Bronchial epithelial cell (primary cell): Measurements from ENCODE around the gene MLPH. TPM values are rescaled to one million over a fixed set of nuclear protein-coding genes. Genes with fewer than 3 reads are reported as not detected.

Source experiments
- DNase-seq: peaks from one replicate; pipeline ENCODE4 v3.0.0-alpha.2; 2010; ENCODE audit warnings: low read depth
- FAIRE-seq: peaks from 2 replicates; lab custom pipeline; 2011; peaks lifted over from hg19 to GRCh38; lab: Jason Lieb, UNC
- H3K27me3 ChIP-seq: 2 replicates; pipeline ENCODE4 v1.5.1; 2011; ENCODE audit warnings: low read length; ENCODE audit not compliant: control insufficient read depth, insufficient read depth
- H3K36me3 ChIP-seq: 2 replicates; pipeline ENCODE4 v1.5.1; 2011; ENCODE audit warnings: low read length; ENCODE audit not compliant: control insufficient read depth, insufficient read depth
- H3K4me3 ChIP-seq: 2 replicates; pipeline ENCODE4 v1.5.1; 2011; ENCODE audit warnings: mild to moderate bottlenecking, low read depth, low read length, control low read depth
- total RNA-seq: library from RNA; depleted of rRNA; stranded (reverse); fragments of >200 nt; gene quantifications from 2 replicates; pipeline ENCODE4 v1.2.1, GENCODE V29; 2014
- TF ChIP-seq, protein P1 (sequence below): IDR thresholded peaks from 2 replicates; pipeline ENCODE4 v1.5.1; 2011; ENCODE audit warnings: mild to moderate bottlenecking, moderate library complexity, low read length, control low read depth, inconsistent platforms; ENCODE audit not compliant: insufficient read depth, severe bottlenecking

The MLPH gene
- total RNA-seq, 1 donor from 2014 or later = 6.6 TPM

GRCh38 chr2:237511885-237512405 lies 24.9 kb downstream of the MLPH start:
- peaks cover 2% of the 10 kb centered on the region for H3K36me3 ChIP-seq
- no peak for FAIRE-seq

DNA sequence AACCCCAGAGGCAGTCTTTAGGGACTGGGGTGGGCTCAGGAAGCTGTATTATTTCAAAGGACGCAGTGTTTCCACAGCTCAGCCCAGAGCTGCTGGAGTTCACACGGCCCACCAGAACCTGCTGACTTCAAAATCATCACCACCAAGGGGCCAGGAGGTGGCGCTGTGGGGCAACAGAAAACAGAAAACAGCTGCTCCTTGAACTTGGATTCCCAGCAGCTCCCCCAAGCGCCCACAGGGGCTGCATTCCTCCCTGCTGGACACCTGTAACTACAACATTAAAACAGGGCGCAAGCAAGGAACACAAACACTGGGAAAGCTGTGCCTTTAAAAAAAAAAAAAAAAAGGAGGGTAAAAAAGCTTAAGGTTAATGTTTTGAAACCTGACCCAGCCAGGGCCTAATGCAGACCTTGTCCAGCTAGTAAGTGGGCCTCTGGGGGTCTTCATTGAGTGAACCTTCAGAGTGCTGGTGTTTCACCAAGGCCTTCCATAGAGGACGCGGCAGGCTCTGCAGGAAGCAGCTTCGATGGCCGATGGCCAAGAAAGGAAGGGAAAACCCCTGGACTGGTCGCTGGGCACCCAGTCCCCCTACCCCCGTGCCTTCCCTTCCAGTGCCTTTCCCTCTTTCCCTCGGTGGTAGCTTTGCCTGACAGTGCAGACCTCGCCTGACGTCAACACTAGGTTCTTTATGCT lies 25.9 kb downstream of the MLPH start:
- no peaks in the 10 kb centered on the region for H3K27me3 ChIP-seq
- DNase-seq (peak; percentile 72), FAIRE-seq (no peak)
- H3K4me3 ChIP-seq = no peak overlapping the region
- H3K36me3 ChIP-seq = peaks cover 2% of the 10 kb centered on the region
- TF ChIP-seq, protein P1, sequence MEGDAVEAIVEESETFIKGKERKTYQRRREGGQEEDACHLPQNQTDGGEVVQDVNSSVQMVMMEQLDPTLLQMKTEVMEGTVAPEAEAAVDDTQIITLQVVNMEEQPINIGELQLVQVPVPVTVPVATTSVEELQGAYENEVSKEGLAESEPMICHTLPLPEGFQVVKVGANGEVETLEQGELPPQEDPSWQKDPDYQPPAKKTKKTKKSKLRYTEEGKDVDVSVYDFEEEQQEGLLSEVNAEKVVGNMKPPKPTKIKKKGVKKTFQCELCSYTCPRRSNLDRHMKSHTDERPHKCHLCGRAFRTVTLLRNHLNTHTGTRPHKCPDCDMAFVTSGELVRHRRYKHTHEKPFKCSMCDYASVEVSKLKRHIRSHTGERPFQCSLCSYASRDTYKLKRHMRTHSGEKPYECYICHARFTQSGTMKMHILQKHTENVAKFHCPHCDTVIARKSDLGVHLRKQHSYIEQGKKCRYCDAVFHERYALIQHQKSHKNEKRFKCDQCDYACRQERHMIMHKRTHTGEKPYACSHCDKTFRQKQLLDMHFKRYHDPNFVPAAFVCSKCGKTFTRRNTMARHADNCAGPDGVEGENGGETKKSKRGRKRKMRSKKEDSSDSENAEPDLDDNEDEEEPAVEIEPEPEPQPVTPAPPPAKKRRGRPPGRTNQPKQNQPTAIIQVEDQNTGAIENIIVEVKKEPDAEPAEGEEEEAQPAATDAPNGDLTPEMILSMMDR = peak; percentile 93

More at GRCh38 chr2:237511885-237512405, 24.9 kb downstream of the MLPH start:
- TF ChIP-seq, protein P1 = no peak
- Histone ChIP-seq H3K4me3 (no peak overlapping the region), H3K27me3 (no peaks in the 10 kb centered on the region)
- no peak for DNase-seq

DNA sequence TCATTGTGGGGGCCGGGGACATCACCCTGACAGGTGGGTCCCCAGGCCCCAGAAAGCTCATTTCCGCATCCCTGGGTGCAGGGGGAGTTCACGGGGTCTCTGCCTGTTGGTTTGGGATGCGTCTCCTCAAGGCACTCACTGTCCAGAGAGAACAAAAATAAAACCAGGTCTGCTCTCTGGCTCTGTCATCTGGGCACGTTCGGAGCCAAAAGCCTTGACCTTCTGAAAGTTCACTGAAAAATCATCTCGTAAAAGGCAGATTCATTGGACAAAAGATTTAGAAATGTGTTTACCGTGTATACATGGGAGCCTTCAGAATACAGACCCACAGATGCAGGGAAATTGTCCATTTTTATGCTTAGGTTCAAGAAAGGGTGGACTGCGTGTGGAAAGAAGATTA lies 26.6 kb downstream of the MLPH start:
- FAIRE-seq (no peak), DNase-seq (no peak)
- H3K27me3 ChIP-seq = no peaks in the 10 kb centered on the region
- peaks cover 2% of the 10 kb centered on the region for H3K36me3 ChIP-seq
- no peak overlapping the region for H3K4me3 ChIP-seq
- TF ChIP-seq, protein P1 = no peak

DNA sequence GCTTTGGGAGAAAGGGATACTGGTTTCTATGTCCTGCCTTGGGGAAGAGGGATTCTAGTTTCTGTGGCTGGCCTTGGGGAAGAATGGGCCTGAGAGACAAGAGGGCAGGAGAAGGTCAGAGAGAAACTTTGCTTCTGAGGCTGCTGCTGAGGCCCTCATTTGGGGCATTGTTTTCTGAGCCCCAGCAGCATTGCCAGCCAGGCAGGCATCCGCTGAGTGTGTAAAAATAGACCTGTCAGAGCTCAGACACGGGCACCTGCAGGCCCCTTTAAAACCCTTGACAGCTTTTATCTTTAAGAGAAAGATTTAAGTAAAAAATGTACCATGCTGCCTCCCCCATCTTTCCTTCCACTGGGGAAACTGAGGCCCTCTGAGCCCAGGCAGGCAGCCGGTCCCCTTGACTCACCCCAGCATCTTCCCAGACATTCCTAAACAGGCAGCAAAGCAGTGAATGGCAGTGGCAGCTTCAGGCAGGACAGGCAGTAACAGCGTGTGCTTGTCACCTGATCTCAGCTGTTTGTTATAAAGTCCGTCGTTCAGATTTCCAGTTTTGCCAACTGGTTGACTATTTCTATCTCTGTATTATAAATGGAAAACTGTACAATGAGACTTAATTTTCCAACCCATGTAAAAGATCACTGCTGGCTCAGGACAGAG lies 27.6 kb downstream of the MLPH start:
- FAIRE-seq (no peak), DNase-seq (no peak)
- Histone ChIP-seq H3K4me3 (no peak overlapping the region), H3K27me3 (no peaks in the 10 kb centered on the region), H3K36me3 (peaks cover 2% of the 10 kb centered on the region)
- TF ChIP-seq, protein P1 = no peak

DNA sequence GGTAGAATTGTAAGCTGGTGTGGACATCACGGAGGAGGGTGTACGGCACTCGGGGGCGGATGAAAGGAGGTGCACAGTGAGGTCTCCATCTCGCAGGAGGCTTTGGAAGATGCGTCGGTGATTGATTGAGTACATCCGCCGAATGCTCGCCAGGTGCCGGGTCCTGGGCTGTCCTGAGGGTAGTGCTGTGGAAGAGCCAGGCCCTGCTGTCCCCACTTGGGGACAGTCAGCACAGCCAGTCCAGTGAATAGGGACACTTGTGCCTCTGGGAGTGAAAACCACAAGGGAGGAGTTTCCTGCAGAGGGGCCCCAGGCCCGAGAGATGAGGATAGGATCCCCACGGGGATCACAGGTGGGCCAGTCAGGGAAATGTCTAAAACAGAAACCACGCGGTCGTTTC lies 28.1 kb downstream of the MLPH start:
- peaks cover 2% of the 10 kb centered on the region for H3K36me3 ChIP-seq
- FAIRE-seq (no peak), DNase-seq (no peak)
- no peak overlapping the region for H3K4me3 ChIP-seq
- no peaks in the 10 kb centered on the region for H3K27me3 ChIP-seq
- TF ChIP-seq, protein P1 = no peak
